Tongue (tissue), 2 donors: Measurements from ENCODE around the gene SPATA7. TPM values are rescaled to one million over a fixed set of nuclear protein-coding genes. Genes with fewer than 3 reads are reported as not detected.
"Not testable (repeated sequence)": the region's sequence is repeated elsewhere in the genome, so short reads cannot be mapped to it uniquely, and the experiment has no call there.

ENCODE experiments used
- DNase-seq: peaks from one replicate; pipeline ENCODE4 v3.0.0-alpha.2; 2015
- total RNA-seq: library from RNA; depleted of rRNA; stranded (reverse); fragments of >200 nt; gene quantifications from one replicate; pipeline ENCODE4 v1.2.3, GENCODE V29; 2014

SPATA7 gene
- total RNA-seq, result 20.7 TPM

- DNase-seq, result peak; percentile 97
Measured at GRCh38 chr14:88385212-88386101, at the start of gene SPATA7. Gene SPATA7 (plus strand): TSS chr14:88385657. CDS start chr14:88385819, 162 bp downstream.

GRCh38 chr14:88340357-88340756 is 45.1 kb upstream of the SPATA7 start:
- DNase-seq, result no peak

- DNase-seq, result no peak
Measured at GRCh38 chr14:88342980-88343379, 42.5 kb upstream of the SPATA7 start.

- no peak for DNase-seq
Measured at GRCh38 chr14:88346048-88346639, 39.3 kb upstream of the SPATA7 start.

- peak; percentile 11 for DNase-seq
Measured at GRCh38 chr14:88348546-88348945, 36.9 kb upstream of the SPATA7 start.

- DNase-seq, result peak; percentile 80
Measured at GRCh38 chr14:88351966-88352691, 33.3 kb upstream of the SPATA7 start.

GRCh38 chr14:88352698-88353097 is 32.8 kb upstream of the SPATA7 start:
- DNase-seq, result peak; percentile 43

GRCh38 chr14:88354358-88354757 is 31.1 kb upstream of the SPATA7 start:
- DNase-seq, result no peak

GRCh38 chr14:88359500-88359899 is 26.0 kb upstream of the SPATA7 start:
- no peak for DNase-seq

GRCh38 chr14:88363644-88364043 is 21.8 kb upstream of the SPATA7 start:
- DNase-seq, result no peak

GRCh38 chr14:88364710-88365413 is 20.6 kb upstream of the SPATA7 start:
- DNase-seq, result no peak

- no peak for DNase-seq
Measured at GRCh38 chr14:88369496-88369895, 16.0 kb upstream of the SPATA7 start.

- DNase-seq, result no peak
Measured at GRCh38 chr14:88379706-88380343, 5.6 kb upstream of the SPATA7 start.

GRCh38 chr14:88380405-88380804 is 5.1 kb upstream of the SPATA7 start:
- peak; percentile 45 for DNase-seq

GRCh38 chr14:88381634-88382033 is 3.8 kb upstream of the SPATA7 start:
- not testable (repeated sequence) for DNase-seq

GRCh38 chr14:88384718-88385117 is 739 bp upstream of the SPATA7 start:
- DNase-seq, result no peak

- DNase-seq, result no peak
Measured at GRCh38 chr14:88386256-88386794, 868 bp downstream of the SPATA7 start.

GRCh38 chr14:88388741-88389282 is 3.4 kb downstream of the SPATA7 start:
- no peak for DNase-seq

- DNase-seq, result no peak
Measured at GRCh38 chr14:88392609-88393008, 7.2 kb downstream of the SPATA7 start.

- DNase-seq, result no peak
Measured at GRCh38 chr14:88411039-88411438, 25.6 kb downstream of the SPATA7 start.

- no peak for DNase-seq
Measured at GRCh38 chr14:88417594-88417993, 32.1 kb downstream of the SPATA7 start.
